Endodermal cell (in vitro differentiated cells): ENCODE measurements around the gene CMSS1. TPM values are rescaled to one million over a fixed set of nuclear protein-coding genes. Genes with fewer than 3 reads are reported as not detected.

Experiments
- DNase-seq: peaks from one replicate; pipeline ENCODE4 v3.0.0-alpha.2; 2017
- H3K27ac ChIP-seq: 2 replicates; pipeline ENCODE4 v1.5.1; 2013; ENCODE audit warnings: mild to moderate bottlenecking, low read depth, low read length, moderate library complexity
- H3K27me3 ChIP-seq: 2 replicates; pipeline ENCODE4 v1.6.1; 2013; ENCODE audit warnings: mild to moderate bottlenecking, low read length, moderate library complexity; ENCODE audit not compliant: insufficient read depth, control insufficient read depth, poor library complexity, severe bottlenecking
- H3K36me3 ChIP-seq: 2 replicates; pipeline ENCODE4 v1.7.0; 2013; ENCODE audit warnings: mild to moderate bottlenecking, low read length, moderate library complexity; ENCODE audit not compliant: control insufficient read depth, insufficient read depth
- H3K4me1 ChIP-seq: one replicate; pipeline ENCODE4 v1.7.0; 2013; ENCODE audit warnings: low read length; ENCODE audit not compliant: control insufficient read depth, insufficient read depth
- H3K4me3 ChIP-seq: 2 replicates; pipeline ENCODE4 v1.5.1; 2013; ENCODE audit warnings: mild to moderate bottlenecking, low read length, moderate library complexity
- H3K9ac ChIP-seq: 2 replicates; pipeline ENCODE4 v1.6.1; 2013; ENCODE audit warnings: mild to moderate bottlenecking, low read length, moderate library complexity; ENCODE audit not compliant: poor library complexity, severe bottlenecking; ENCODE audit errors: extremely low read depth
- H3K9me3 ChIP-seq: 2 replicates; pipeline ENCODE4 v1.6.1; 2013; ENCODE audit warnings: mild to moderate bottlenecking, low read length, moderate library complexity; ENCODE audit not compliant: control insufficient read depth
- H3K27ac Mint-ChIP-seq: 2 replicates; pipeline ENCODE4 v1.8.0; 2020; ENCODE audit warnings: mixed read lengths
- H3K27me3 Mint-ChIP-seq: 2 replicates; pipeline ENCODE4 v1.8.0; 2021; ENCODE audit warnings: mild to moderate bottlenecking, mixed read lengths; ENCODE audit not compliant: insufficient read depth
- H3K36me3 Mint-ChIP-seq: 2 replicates; pipeline ENCODE4 v1.8.0; 2020; ENCODE audit warnings: low read depth, mixed read lengths
- H3K4me1 Mint-ChIP-seq: 2 replicates; pipeline ENCODE4 v1.8.0; 2020; ENCODE audit warnings: mixed read lengths
- H3K4me3 Mint-ChIP-seq: 2 replicates; pipeline ENCODE4 v1.8.0; 2020; ENCODE audit warnings: mild to moderate bottlenecking, moderate library complexity, mixed read lengths
- H3K9me3 Mint-ChIP-seq: 2 replicates; pipeline ENCODE4 v1.8.0; 2020; ENCODE audit warnings: mild to moderate bottlenecking, mixed read lengths
- CTCF ChIP-seq: fragments of 200-600 bp; sonication (generic); conservative IDR thresholded peaks from 2 replicates; pipeline ENCODE4 v1.5.0; 2021; ENCODE audit warnings: antibody characterized with exemption, mild to moderate bottlenecking
- WGBS, 2 experiments: methylation state at CpG; one replicate each; pipeline versions ENCODE4 v1.1.5 to v1.1.7; 2013; ENCODE audit warnings: missing lambda C conversion rate in 2 of 2, mixed read lengths in 1 of 2; ENCODE audit not compliant: insufficient coverage in 1 of 2, insufficient read length in 1 of 2; 5-methylcytosine and 5-hydroxymethylcytosine counted together
- total RNA-seq, 2 donors: library from RNA; stranded (reverse); fragmentation: NEBNext Ultra II Directional in 1 of 2; extraction: Animal tissue kit (Norgen Biotek cat#: 25700) in 1 of 2; gene quantifications; 2 replicates in 1 of 2; 3 replicates in 1 of 2; pipeline ENCODE4 v1.2.1, GENCODE V29; 2021

The CMSS1 gene
- total RNA-seq, 2 donors from 2014 or later = 48.5 to 50.8 TPM

GRCh38 chr3:100042166-100042981, 224.7 kb downstream of the CMSS1 start:
- 86 to 87% methylated on average over 6 of the region's 6 CpGs for WGBS, 2 experiments
- no peaks in the 10 kb centered on the region for H3K4me1 ChIP-seq
- no peak overlapping the region for H3K9ac ChIP-seq
- Mint-ChIP-seq H3K27me3 (no peaks in the 10 kb centered on the region), H3K27ac (no peak overlapping the region), H3K4me1 (no peaks in the 10 kb centered on the region), H3K36me3 (no peaks in the 10 kb centered on the region), H3K4me3 (no peak overlapping the region), H3K9me3 (no peaks in the 10 kb centered on the region)
- H3K9me3 ChIP-seq = no peaks in the 10 kb centered on the region
- TF ChIP-seq CTCF = no peak
- H3K36me3 ChIP-seq = no peaks in the 10 kb centered on the region
- H3K27ac ChIP-seq = no peak overlapping the region
- no peak for DNase-seq
- H3K27me3 ChIP-seq = no peaks in the 10 kb centered on the region
- H3K4me3 ChIP-seq = no peak overlapping the region

DNA sequence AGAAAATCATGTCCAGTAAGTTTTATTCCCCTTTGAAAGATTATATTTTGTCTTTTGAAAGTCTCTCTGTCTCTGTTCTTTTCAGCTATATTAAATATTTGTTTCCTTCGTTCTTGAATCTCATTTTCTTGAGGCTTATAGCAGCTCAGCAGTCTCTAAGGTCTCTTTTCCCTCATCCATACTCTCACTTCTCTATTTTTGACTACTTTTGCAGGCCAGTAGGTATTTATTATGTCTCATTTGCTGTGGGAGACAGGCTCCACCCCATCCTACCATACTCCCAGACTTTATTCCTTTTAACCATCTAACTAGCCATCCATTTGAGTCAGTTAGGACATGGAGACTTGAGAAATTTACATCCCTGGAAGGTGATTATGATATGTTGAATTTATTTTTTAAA, 225.6 kb downstream of the CMSS1 start:
- H3K9me3 ChIP-seq = no peaks in the 10 kb centered on the region
- H3K4me1 ChIP-seq = no peaks in the 10 kb centered on the region
- H3K36me3 Mint-ChIP-seq = no peaks in the 10 kb centered on the region
- no peaks in the 10 kb centered on the region for H3K27me3 Mint-ChIP-seq
- no peak for TF ChIP-seq CTCF
- no peak overlapping the region for H3K9ac ChIP-seq
- H3K27ac Mint-ChIP-seq = no peak overlapping the region
- peaks cover 2% of the 10 kb centered on the region for H3K4me1 Mint-ChIP-seq
- H3K4me3 Mint-ChIP-seq = no peak overlapping the region
- no peak overlapping the region for H3K27ac ChIP-seq
- H3K4me3 ChIP-seq = no peak overlapping the region
- H3K27me3 ChIP-seq = no peaks in the 10 kb centered on the region
- no peaks in the 10 kb centered on the region for H3K36me3 ChIP-seq
- H3K9me3 Mint-ChIP-seq = no peaks in the 10 kb centered on the region
- WGBS, 2 experiments = 95 to 100% methylated on average over 1 of the region's 1 CpG
- DNase-seq = no peak

DNA sequence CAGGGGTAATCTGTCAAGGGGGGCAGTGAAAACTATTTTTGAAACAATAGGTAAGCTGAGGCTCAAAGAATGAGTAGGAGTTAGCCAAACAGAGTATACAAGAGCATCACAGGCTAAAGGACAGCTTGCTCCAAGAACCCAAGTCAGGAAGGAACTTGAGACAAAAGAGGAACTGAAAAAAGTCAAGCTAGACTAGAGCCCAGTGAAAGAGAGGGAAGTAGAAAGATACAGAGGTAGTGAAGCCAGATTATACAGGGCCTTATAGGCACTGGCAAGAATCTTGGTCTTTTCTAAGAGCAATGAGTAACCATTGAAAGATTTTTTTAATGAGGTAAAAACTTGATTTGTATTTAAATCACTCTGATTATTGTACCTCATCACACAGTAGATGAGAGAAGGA, 226.7 kb downstream of the CMSS1 start:
- H3K27ac Mint-ChIP-seq = no peak overlapping the region
- no peak for DNase-seq
- Histone ChIP-seq H3K9ac (no peak overlapping the region), H3K9me3 (no peaks in the 10 kb centered on the region), H3K27me3 (no peaks in the 10 kb centered on the region), H3K36me3 (no peaks in the 10 kb centered on the region), H3K4me3 (no peak overlapping the region), H3K4me1 (no peaks in the 10 kb centered on the region), H3K27ac (no peak overlapping the region)
- no peaks in the 10 kb centered on the region for H3K27me3 Mint-ChIP-seq
- H3K9me3 Mint-ChIP-seq = no peaks in the 10 kb centered on the region
- TF ChIP-seq CTCF = no peak
- no peaks in the 10 kb centered on the region for H3K36me3 Mint-ChIP-seq
- H3K4me1 Mint-ChIP-seq = peaks cover 2% of the 10 kb centered on the region
- H3K4me3 Mint-ChIP-seq = no peak overlapping the region
